Raji (cell line): Measurements from ENCODE around the gene TRPM2.

Experiments
- POLR2A ChIP-seq: IDR thresholded peaks from 2 replicates; pipeline ENCODE4 v1.6.1; 2011; ENCODE audit warnings: low read depth, low read length, control low read depth; ENCODE audit not compliant: insufficient read depth

The TRPM2 gene

GRCh38 chr21:44391345-44392091, 38.1 kb downstream of the TRPM2 start:
- no peak for TF ChIP-seq POLR2A

- no peak for TF ChIP-seq POLR2A
Measured at GRCh38 chr21:44392185-44392584, 38.8 kb downstream of the TRPM2 start.

- TF ChIP-seq POLR2A = no peak
Measured at GRCh38 chr21:44392916-44393315, 39.5 kb downstream of the TRPM2 start.

- TF ChIP-seq POLR2A = no peak
Measured at GRCh38 chr21:44394733-44395132, 41.3 kb downstream of the TRPM2 start.

- TF ChIP-seq POLR2A = no peak
Measured at GRCh38 chr21:44395260-44395659, 41.8 kb downstream of the TRPM2 start.

- no peak for TF ChIP-seq POLR2A
Measured at GRCh38 chr21:44397431-44398031, 44.1 kb downstream of the TRPM2 start.

GRCh38 chr21:44398499-44398898, 45.1 kb downstream of the TRPM2 start:
- TF ChIP-seq POLR2A = no peak

- no peak for TF ChIP-seq POLR2A
Measured at GRCh38 chr21:44399151-44399954, 45.9 kb downstream of the TRPM2 start.

GRCh38 chr21:44399955-44400790, 46.8 kb downstream of the TRPM2 start:
- TF ChIP-seq POLR2A = no peak

GRCh38 chr21:44400791-44401385, 47.5 kb downstream of the TRPM2 start:
- TF ChIP-seq POLR2A = no peak

- no peak for TF ChIP-seq POLR2A
Measured at GRCh38 chr21:44401386-44402160, 48.2 kb downstream of the TRPM2 start.

- TF ChIP-seq POLR2A = no peak
Measured at GRCh38 chr21:44402323-44403105, 49.1 kb downstream of the TRPM2 start.
